Activated CD8-positive, alpha-beta memory T cell treated with anti-CD3 and anti-CD28 coated beads for 36 hours (primary cell): ENCODE results near the gene SAP30BP. TPM values are rescaled to one million over a fixed set of nuclear protein-coding genes. Genes with fewer than 3 reads are reported as not detected.

Source experiments
- CTCF ChIA-PET: fragments of 350-600 bp; sonication (Branson Sonifier 250); formaldehyde crosslinking; loops from one replicate; lab custom pipeline; 2021; ENCODE audit warnings: antibody characterized with exemption; lab: Charles Lee
- POLR2A ChIA-PET: fragments of 350-600 bp; sonication (Branson Sonifier 250); formaldehyde crosslinking; loops from one replicate; lab custom pipeline; 2021; ENCODE audit warnings: antibody characterized with exemption; lab: Charles Lee
- total RNA-seq, 2 experiments: library from RNA; stranded (reverse); gene quantifications; one replicate each; pipeline ENCODE4 v1.2.3, GENCODE V29; 2021

Gene SAP30BP
- total RNA-seq, 2 experiments from 2014 or later, result 98.1 to 103 TPM

GRCh38 chr17:75691801-75692626, 24.9 kb downstream of the SAP30BP start:
- ChIA-PET POLR2A (no interaction called here), CTCF (interaction anchor here (0.6 to 2.3 kb wide), 2 partner anchors 9 to 43 kb away, joined by 4 to 5 read pairs; no protein-coding TSS in a partner anchor)

GRCh38 chr17:75692976-75693375, 25.8 kb downstream of the SAP30BP start:
- POLR2A ChIA-PET, result no interaction called here
- CTCF ChIA-PET, result interaction anchor here (2.3 kb wide), 1 partner anchor 10 kb away, joined by 5 read pairs; no protein-coding TSS in a partner anchor

- CTCF ChIA-PET, result interaction anchor here (0.8 to 2.3 kb wide), 2 partner anchors 11 to 53 kb away, joined by 3 to 5 read pairs; no protein-coding TSS in a partner anchor
- POLR2A ChIA-PET, result no interaction called here
These were observed 26.7 kb downstream of the SAP30BP start for GRCh38 chr17:75693500-75694481.

- CTCF ChIA-PET, result no interaction called here
- POLR2A ChIA-PET, result no interaction called here
These were observed 27.4 kb downstream of the SAP30BP start for GRCh38 chr17:75694536-75694935.

GRCh38 chr17:75695141-75695829, 28.1 kb downstream of the SAP30BP start:
- CTCF ChIA-PET, result no interaction called here

GRCh38 chr17:75695830-75696271, 28.7 kb downstream of the SAP30BP start:
- ChIA-PET CTCF (no interaction called here), POLR2A (no interaction called here)

More at GRCh38 chr17:75695141-75695829, 28.1 kb downstream of the SAP30BP start:
- POLR2A ChIA-PET, result no interaction called here

- POLR2A ChIA-PET, result interaction anchor here (0.5 kb wide), 1 partner anchor 50 kb away, joined by 8 read pairs; no protein-coding TSS in a partner anchor
These were observed 30.6 kb downstream of the SAP30BP start for GRCh38 chr17:75697651-75698291.

GRCh38 chr17:75698659-75699058, 31.5 kb downstream of the SAP30BP start:
- ChIA-PET POLR2A (no interaction called here), CTCF (interaction anchor here (1.2 kb wide), 1 partner anchor 51 kb away, joined by 6 read pairs; no protein-coding TSS in a partner anchor)

More at GRCh38 chr17:75697651-75698291, 30.6 kb downstream of the SAP30BP start:
- CTCF ChIA-PET, result interaction anchor here (1.2 kb wide), 1 partner anchor 52 kb away, joined by 6 read pairs; no protein-coding TSS in a partner anchor

GRCh38 chr17:75701288-75701687, 34.1 kb downstream of the SAP30BP start:
- CTCF ChIA-PET, result no interaction called here

GRCh38 chr17:75703191-75703590, 36.1 kb downstream of the SAP30BP start:
- CTCF ChIA-PET, result interaction anchor here (0.6 to 0.9 kb wide), 3 partner anchors 45 to 921 kb away, joined by 3 to 4 read pairs (median 3); no protein-coding TSS in a partner anchor
- POLR2A ChIA-PET, result no interaction called here

More at GRCh38 chr17:75701288-75701687, 34.1 kb downstream of the SAP30BP start:
- POLR2A ChIA-PET, result no interaction called here

- ChIA-PET CTCF (interaction anchor here (0.6 to 0.8 kb wide), 2 partner anchors 44 to 921 kb away, joined by 3 to 4 read pairs; no protein-coding TSS in a partner anchor), POLR2A (no interaction called here)
These were observed 36.5 kb downstream of the SAP30BP start for GRCh38 chr17:75703591-75703990.

GRCh38 chr17:75704963-75705875, 38.1 kb downstream of the SAP30BP start:
- POLR2A ChIA-PET, result no interaction called here
- CTCF ChIA-PET, result interaction anchor here (0.7 to 1.2 kb wide), 2 partner anchors 43 kb away, joined by 3 to 4 read pairs; no protein-coding TSS in a partner anchor

- POLR2A ChIA-PET, result no interaction called here
- CTCF ChIA-PET, result interaction anchor here (0.7 to 1.6 kb wide), 2 partner anchors 42 to 44 kb away, joined by 3 to 4 read pairs; no protein-coding TSS in a partner anchor
These were observed 39.0 kb downstream of the SAP30BP start for GRCh38 chr17:75706042-75706728.

GRCh38 chr17:75707079-75707571, 40.0 kb downstream of the SAP30BP start:
- ChIA-PET CTCF (interaction anchor here (1.6 kb wide), 1 partner anchor 43 kb away, joined by 4 read pairs; no protein-coding TSS in a partner anchor), POLR2A (no interaction called here)

- CTCF ChIA-PET, result no interaction called here
- POLR2A ChIA-PET, result no interaction called here
These were observed 45.3 kb downstream of the SAP30BP start for GRCh38 chr17:75712446-75712845.

- CTCF ChIA-PET, result interaction anchor here (0.9 to 2.0 kb wide), 4 partner anchors 28 to 43 kb away, joined by 3 to 6 read pairs (median 5); no protein-coding TSS in a partner anchor
- POLR2A ChIA-PET, result no interaction called here
These were observed 52.6 kb downstream of the SAP30BP start for GRCh38 chr17:75719732-75720131.
